Measurements from ENCODE around the gene ZFP36L1.

Gene ZFP36L1

DNA sequence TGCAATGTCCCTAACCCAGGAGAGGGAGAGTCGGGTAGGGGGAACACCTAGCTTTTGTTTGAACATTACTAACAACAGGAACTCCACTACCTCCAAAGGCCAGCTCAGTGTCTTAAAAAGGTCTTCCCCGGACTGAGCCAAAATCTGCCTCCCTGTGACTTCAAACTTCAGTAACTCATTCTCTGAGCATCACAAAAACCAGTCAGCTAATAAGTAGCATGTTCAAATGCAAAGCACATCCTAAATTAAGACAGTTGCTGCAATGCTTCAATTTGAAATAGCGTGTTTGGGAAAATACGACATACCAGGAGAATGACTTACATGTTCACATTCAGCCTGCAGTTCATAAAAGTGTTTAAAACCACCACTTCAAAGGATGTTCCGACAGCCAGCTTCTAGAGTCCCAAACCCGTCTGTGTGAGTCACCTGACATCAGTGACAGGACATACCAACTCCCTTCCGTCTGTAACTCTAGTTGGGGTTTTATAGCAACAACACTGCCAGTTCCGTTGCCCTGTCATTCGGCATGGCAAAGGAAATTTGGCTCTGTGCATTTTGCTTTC, 13.0 kb downstream of the ZFP36L1 start:
- TF ChIP-seq, protein P1, sequence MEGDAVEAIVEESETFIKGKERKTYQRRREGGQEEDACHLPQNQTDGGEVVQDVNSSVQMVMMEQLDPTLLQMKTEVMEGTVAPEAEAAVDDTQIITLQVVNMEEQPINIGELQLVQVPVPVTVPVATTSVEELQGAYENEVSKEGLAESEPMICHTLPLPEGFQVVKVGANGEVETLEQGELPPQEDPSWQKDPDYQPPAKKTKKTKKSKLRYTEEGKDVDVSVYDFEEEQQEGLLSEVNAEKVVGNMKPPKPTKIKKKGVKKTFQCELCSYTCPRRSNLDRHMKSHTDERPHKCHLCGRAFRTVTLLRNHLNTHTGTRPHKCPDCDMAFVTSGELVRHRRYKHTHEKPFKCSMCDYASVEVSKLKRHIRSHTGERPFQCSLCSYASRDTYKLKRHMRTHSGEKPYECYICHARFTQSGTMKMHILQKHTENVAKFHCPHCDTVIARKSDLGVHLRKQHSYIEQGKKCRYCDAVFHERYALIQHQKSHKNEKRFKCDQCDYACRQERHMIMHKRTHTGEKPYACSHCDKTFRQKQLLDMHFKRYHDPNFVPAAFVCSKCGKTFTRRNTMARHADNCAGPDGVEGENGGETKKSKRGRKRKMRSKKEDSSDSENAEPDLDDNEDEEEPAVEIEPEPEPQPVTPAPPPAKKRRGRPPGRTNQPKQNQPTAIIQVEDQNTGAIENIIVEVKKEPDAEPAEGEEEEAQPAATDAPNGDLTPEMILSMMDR (IDR thresholded peaks at IDR 0.05; ENCODE audit: insufficient read depth, low read depth, low read length, missing control alignments), result no peak
- no peak overlapping the region for H3K4me3 ChIP-seq (ENCODE audit: low read length)
- DNase-seq (ENCODE audit: low read depth), result peak; percentile 64

DNA sequence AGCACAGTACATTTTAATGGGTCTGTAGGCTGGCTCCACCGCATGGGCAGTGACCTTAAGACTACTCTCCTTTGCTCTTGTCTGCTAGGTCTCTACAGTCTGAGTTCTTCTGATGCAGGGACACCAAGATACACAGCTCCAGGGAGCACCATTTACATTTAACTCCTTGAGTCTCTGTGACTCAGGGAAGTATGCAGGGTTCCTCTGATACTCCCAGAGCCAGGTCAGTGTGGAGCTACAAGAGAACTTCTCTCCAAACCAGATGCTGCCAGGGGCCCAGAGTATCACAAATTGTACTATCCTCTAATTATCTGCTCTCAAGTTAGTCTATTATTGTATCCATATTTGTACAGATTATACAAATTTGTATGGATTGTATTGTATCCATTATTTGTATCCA, 15.2 kb downstream of the ZFP36L1 start:
- TF ChIP-seq, protein P1 (IDR thresholded peaks at IDR 0.05; ENCODE audit: insufficient read depth, low read depth, low read length, missing control alignments), result no peak
- no peak overlapping the region for H3K4me3 ChIP-seq (ENCODE audit: low read length)
- DNase-seq (ENCODE audit: low read depth), result no peak

DNA sequence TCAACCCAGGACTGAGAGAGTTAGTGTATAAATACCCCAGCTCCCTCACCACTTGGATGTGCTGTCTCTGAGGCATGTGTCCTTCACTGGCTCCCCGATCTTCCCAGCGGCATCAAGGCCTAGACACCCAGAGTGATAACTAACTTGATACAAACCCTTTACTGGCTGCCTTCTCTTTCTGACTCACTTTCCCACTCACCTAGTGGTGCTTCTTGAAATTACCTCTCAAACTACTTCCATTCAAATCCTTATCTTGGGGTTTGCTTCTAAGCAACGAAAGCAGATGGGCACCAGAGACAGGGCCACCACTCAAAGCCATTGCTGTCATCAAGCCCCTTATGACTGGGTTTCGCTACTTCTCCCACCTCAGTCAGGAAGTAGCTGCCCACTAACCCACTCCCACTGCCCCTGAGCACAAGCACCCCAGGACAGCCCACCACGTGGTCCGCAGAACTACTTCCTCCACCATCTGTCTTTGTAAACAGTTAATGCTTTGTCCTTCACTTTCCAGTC, 17.2 kb downstream of the ZFP36L1 start:
- TF ChIP-seq, protein P1 (IDR thresholded peaks at IDR 0.05; ENCODE audit: insufficient read depth, low read depth, low read length, missing control alignments), result no peak

DNA sequence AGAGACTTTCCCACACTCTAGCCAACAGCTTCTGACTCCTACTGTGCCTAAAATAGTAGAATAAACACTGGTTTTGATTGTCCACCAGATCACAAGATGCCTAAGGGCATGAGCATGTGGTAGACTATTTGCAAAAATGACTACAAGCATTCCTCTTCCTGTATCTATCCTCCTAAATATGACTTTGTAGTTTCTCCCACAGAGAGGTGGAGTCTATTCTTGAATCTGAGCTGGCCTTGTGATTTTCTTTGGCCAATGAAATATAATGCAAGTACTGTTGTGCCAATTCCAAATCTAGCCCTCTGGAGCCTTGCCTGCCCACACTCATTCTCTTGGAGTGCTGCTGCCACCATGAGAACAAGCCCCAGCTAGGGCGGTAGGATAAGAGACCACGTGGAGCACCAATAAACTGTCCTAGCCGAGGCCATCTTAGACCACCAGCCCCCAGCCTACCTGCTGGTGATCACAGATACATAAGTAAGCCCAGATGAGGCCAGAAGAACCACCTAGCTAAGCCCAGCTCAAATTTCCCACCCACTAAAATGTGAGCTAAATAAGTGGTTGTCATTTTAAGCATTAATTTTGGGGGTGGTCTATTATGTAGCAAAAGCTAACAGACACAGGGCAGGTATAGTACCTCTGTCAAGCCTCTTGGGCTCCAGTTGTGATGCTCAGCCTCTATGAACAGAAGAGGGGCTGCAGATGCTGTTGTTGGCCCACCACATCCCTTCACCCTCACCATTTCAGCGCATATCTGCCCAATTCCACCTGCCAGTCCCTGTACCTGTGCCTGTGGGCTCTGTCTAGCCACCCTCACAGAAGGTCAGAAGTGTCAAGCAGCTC, 17.9 kb downstream of the ZFP36L1 start:
- DNase-seq (ENCODE audit: low read depth), result peak; percentile 74
- no peak overlapping the region for H3K4me3 ChIP-seq (ENCODE audit: low read length)

More for the DNA sequence above, 17.2 kb downstream of the ZFP36L1 start:
- H3K4me3 ChIP-seq (ENCODE audit: low read length), result no peak overlapping the region
- no peak for DNase-seq (ENCODE audit: low read depth)

DNA sequence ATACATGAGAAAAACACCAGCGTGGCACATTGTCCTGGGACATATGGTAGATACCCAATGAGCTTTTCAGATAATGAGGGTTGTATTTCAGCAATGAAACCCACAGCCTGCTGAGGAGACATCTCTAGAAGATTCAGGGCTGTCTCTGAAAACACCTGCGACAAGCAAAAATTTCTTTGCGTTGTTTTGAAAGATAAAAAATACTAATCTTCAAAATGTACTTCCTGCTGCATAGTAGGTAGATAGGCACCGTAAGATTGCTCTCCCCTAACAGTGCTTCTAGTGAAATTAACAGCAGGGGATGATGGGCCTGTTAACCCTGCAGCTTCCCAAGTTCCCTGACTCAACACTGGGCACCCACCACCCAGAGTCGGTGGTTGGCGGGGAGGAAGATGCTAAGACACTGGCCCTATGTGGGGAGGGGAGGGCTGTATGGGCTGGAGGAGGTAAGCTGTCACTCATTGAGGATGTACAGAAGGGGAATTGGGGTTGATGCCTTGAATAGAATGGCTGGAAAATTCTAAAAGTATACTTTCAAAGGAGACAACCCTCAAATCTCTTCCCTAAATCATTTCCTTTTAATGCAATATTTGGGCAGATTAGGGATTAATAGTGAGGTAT, 20.0 kb downstream of the ZFP36L1 start:
- TF ChIP-seq, protein P1 (IDR thresholded peaks at IDR 0.05; ENCODE audit: insufficient read depth, low read depth, low read length, missing control alignments), result no peak
- no peak for DNase-seq (ENCODE audit: low read depth)

More for the DNA sequence above, 17.9 kb downstream of the ZFP36L1 start:
- TF ChIP-seq, protein P1 (IDR thresholded peaks at IDR 0.05; ENCODE audit: insufficient read depth, low read depth, low read length, missing control alignments), result no peak

DNA sequence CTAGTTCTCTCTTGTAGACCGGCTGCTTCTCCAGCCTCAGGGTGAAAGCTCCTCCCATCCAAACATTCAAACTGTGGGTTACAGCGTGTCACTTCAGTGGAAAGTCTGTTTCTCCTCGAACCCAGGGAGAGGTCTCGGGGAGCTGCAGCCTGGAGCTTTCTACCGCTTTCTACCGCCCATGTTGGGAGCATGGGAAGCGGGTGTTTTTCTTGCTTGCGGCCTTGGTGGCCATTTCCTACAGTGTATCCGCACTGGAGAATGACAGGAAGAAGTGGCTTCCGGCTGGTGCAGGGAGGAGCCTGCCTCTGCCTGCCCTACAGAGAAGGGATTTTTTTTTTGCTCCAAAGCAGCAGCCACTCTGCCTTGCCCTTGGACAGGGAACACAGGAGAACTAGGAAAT, 21.2 kb downstream of the ZFP36L1 start:
- no peak overlapping the region for H3K4me3 ChIP-seq (ENCODE audit: low read length)
- no peak for DNase-seq (ENCODE audit: low read depth)
- TF ChIP-seq, protein P1 (IDR thresholded peaks at IDR 0.05; ENCODE audit: insufficient read depth, low read depth, low read length, missing control alignments), result no peak

More for the DNA sequence above, 20.0 kb downstream of the ZFP36L1 start:
- no peak overlapping the region for H3K4me3 ChIP-seq (ENCODE audit: low read length)
